IMR-90 (cell line): ENCODE measurements around the gene FRMD4B. TPM values are rescaled to one million over a fixed set of nuclear protein-coding genes. Genes with fewer than 3 reads are reported as not detected.

Experiments
- ATAC-seq: fragments of 200-7000 bp; cut with Tn5 transposase; 2 replicates; pipeline ENCODE4 v1.9.1; 2020; ENCODE audit warnings: low read depth, mild to moderate bottlenecking, moderate library complexity
- BruUV-seq: library from RNA; stranded (reverse); fragments of 400-500 nt; replicated peaks from 2 replicates; lab custom pipeline; 2021; lab: Mats Ljungman, UMichigan
- CTCF ChIA-PET: fragments of 300-600 bp; formaldehyde crosslinking; extraction: SDS; loops from one replicate; lab custom pipeline; 2021; ENCODE audit warnings: antibody characterized with exemption; lab: Yijun Ruan, JAX
- POLR2A ChIA-PET: fragments of 300-600 bp; sonication (Branson Sonifier 250); formaldehyde crosslinking; loops from one replicate; lab custom pipeline; 2022; ENCODE audit warnings: antibody characterized with exemption; ENCODE audit not compliant: unreplicated experiment; lab: Charles Lee
- DNase-seq: peaks from one replicate; pipeline ENCODE4 v3.0.0; 2013
- H2AFZ ChIP-seq: replicated peaks from 2 replicates; pipeline ENCODE3; 2013; ENCODE audit warnings: low read length, mild to moderate bottlenecking; ENCODE audit not compliant: poor library complexity
- H2AK5ac ChIP-seq: 2 replicates; pipeline ENCODE4 v1.6.1; 2013; ENCODE audit warnings: low read depth, low read length, inconsistent platforms
- H2AK9ac ChIP-seq: replicated peaks from 2 replicates; pipeline ENCODE3; 2013; ENCODE audit warnings: mild to moderate bottlenecking, low read depth, low read length, moderate library complexity; ENCODE audit not compliant: poor library complexity
- H2BK120ac ChIP-seq: 2 replicates; pipeline ENCODE4 v1.6.1; 2013; ENCODE audit warnings: low read depth, low read length, inconsistent platforms
- H2BK15ac ChIP-seq: 3 replicates; pipeline ENCODE4 v1.6.1; 2013; ENCODE audit warnings: low read depth, low read length, inconsistent platforms
- H2BK20ac ChIP-seq: 2 replicates; pipeline ENCODE4 v1.6.1; 2013; ENCODE audit warnings: low read depth, mild to moderate bottlenecking, inconsistent platforms, low read length, moderate library complexity
- H2BK5ac ChIP-seq: 2 replicates; pipeline ENCODE4 v1.6.1; 2013; ENCODE audit warnings: mild to moderate bottlenecking, low read depth, low read length, inconsistent platforms; ENCODE audit not compliant: poor library complexity, severe bottlenecking
- H3K14ac ChIP-seq: replicated peaks from 2 replicates; pipeline ENCODE4 v1.6.1; 2013; ENCODE audit warnings: low read depth, low read length, inconsistent platforms
- H3K18ac ChIP-seq: 2 replicates; pipeline ENCODE4 v1.6.1; 2013; ENCODE audit warnings: low read depth, low read length, control low read depth
- H3K23ac ChIP-seq: 2 replicates; pipeline ENCODE4 v1.6.1; 2013; ENCODE audit warnings: low read depth, low read length, inconsistent platforms
- H3K27ac ChIP-seq: 2 replicates; pipeline ENCODE4 v1.5.1; 2013; ENCODE audit warnings: mild to moderate bottlenecking, control low read depth, low read length; ENCODE audit not compliant: insufficient read depth
- H3K27me3 ChIP-seq: 2 replicates; pipeline ENCODE4 v1.6.1; 2013; ENCODE audit warnings: low read length; ENCODE audit not compliant: control insufficient read depth, insufficient read depth
- H3K36me3 ChIP-seq: 2 replicates; pipeline ENCODE4 v1.6.1; 2013; ENCODE audit warnings: low read length, mixed read lengths; ENCODE audit not compliant: control insufficient read depth, insufficient read depth
- H3K4ac ChIP-seq: 2 replicates; pipeline ENCODE4 v1.6.1; 2013; ENCODE audit warnings: low read depth, low read length, inconsistent platforms
- H3K4me1 ChIP-seq: 2 replicates; pipeline ENCODE4 v1.6.1; 2013; ENCODE audit warnings: low read length, mixed read lengths; ENCODE audit not compliant: control insufficient read depth, insufficient read depth
- H3K4me2 ChIP-seq: 2 replicates; pipeline ENCODE4 v1.6.1; 2013; ENCODE audit warnings: low read depth, mild to moderate bottlenecking, control low read depth, low read length, moderate library complexity
- H3K4me3 ChIP-seq: 2 replicates; pipeline ENCODE4 v1.5.1; 2013; ENCODE audit warnings: low read depth, mild to moderate bottlenecking, control low read depth, low read length, moderate library complexity; ENCODE audit not compliant: insufficient read depth
- H3K56ac ChIP-seq: 2 replicates; pipeline ENCODE4 v1.6.1; 2013; ENCODE audit warnings: low read length, inconsistent platforms; ENCODE audit not compliant: insufficient read depth; ENCODE audit errors: extremely low read depth
- H3K79me1 ChIP-seq, 2 experiments: 2 replicates each; pipeline ENCODE4 v1.6.1; 2013; ENCODE audit warnings: low read length in 2 of 2, inconsistent platforms in 1 of 2, low read depth in 1 of 2
- H3K9ac ChIP-seq: 2 replicates; pipeline ENCODE4 v1.6.1; 2013; ENCODE audit warnings: low read depth, low read length, control low read depth
- H3K9me1 ChIP-seq: 2 replicates; pipeline ENCODE4 v1.6.1; 2013; ENCODE audit warnings: low read length, inconsistent platforms; ENCODE audit not compliant: insufficient read depth
- H3K9me3 ChIP-seq: 2 replicates; pipeline ENCODE4 v1.6.1; 2013; ENCODE audit warnings: low read length; ENCODE audit not compliant: control insufficient read depth, insufficient read depth
- H4K20me1 ChIP-seq: 2 replicates; pipeline ENCODE4 v1.6.1; 2013; ENCODE audit warnings: low read length, inconsistent platforms; ENCODE audit not compliant: insufficient read depth
- H4K5ac ChIP-seq: 2 replicates; pipeline ENCODE4 v1.6.1; 2013; ENCODE audit warnings: mild to moderate bottlenecking, low read depth, low read length, control low read depth
- H4K8ac ChIP-seq, 2 experiments: 2 replicates each; pipeline ENCODE4 v1.6.1; 2013; ENCODE audit warnings: low read depth in 2 of 2, low read length in 2 of 2, control low read depth in 1 of 2, inconsistent platforms in 1 of 2
- H4K91ac ChIP-seq: 2 replicates; pipeline ENCODE4 v1.6.1; 2013; ENCODE audit warnings: low read depth, low read length, inconsistent platforms; ENCODE audit not compliant: insufficient read depth
- BHLHE40 ChIP-seq: fragments of 150-350 bp; IDR thresholded peaks from 2 replicates; pipeline ENCODE4 v1.6.1; 2016; ENCODE audit warnings: mild to moderate bottlenecking, low read depth, low read length
- CHD1 ChIP-seq: IDR thresholded peaks from 2 replicates; pipeline ENCODE4 v1.6.1; 2012; ENCODE audit warnings: low read depth, low read length, improper control_type of control experiment
- MAFK ChIP-seq: IDR thresholded peaks from 2 replicates; pipeline ENCODE4 v1.6.1; 2012; ENCODE audit warnings: low read depth, low read length, improper control_type of control experiment
- RAD21 ChIP-seq: IDR thresholded peaks from 2 replicates; pipeline ENCODE4 v1.6.1; 2012; ENCODE audit warnings: low read length, improper control_type of control experiment
- RCOR1 ChIP-seq: IDR thresholded peaks from 2 replicates; pipeline ENCODE4 v1.6.1; 2012; ENCODE audit warnings: mild to moderate bottlenecking, low read length, improper control_type of control experiment; ENCODE audit not compliant: insufficient replicate concordance
- RFX5 ChIP-seq: IDR thresholded peaks from 2 replicates; pipeline ENCODE4 v1.8.0; 2012; ENCODE audit warnings: low read depth, mild to moderate bottlenecking, low read length, moderate library complexity
- SMC3 ChIP-seq: fragments of 150-350 bp; IDR thresholded peaks from 2 replicates; pipeline ENCODE4 v1.6.1; 2016; ENCODE audit warnings: low read depth, mild to moderate bottlenecking, antibody characterized with exemption, low read length, moderate library complexity
- dilution Hi-C: fragments of 300-500 bp; cut with HindIII; formaldehyde crosslinking; loops from one replicate; pipeline ENCODE4 v1.14.3; 2018; ENCODE audit warnings: low sequenced_read_pairs; ENCODE audit not compliant: unreplicated experiment
- in situ Hi-C: fragments of 300-500 bp; cut with MboI; formaldehyde crosslinking; loops from 3 replicates; pipeline ENCODE4 v1.14.3; 2019; ENCODE audit warnings: low sequenced_read_pairs, inconsistent platforms, mixed read lengths
- intact Hi-C: fragments of 100-400 bp; cut with micrococcal nuclease; formaldehyde crosslinking; loops from 2 replicates; pipeline ENCODE4 v1.10.0; 2022
- polyA plus RNA-seq, 3 experiments: library from polyadenylated mRNA; depleted of rRNA; stranded (reverse); fragments of >200 nt; gene quantifications; 2 replicates each; pipeline ENCODE4 v1.2.3, GENCODE V29; 2012; ENCODE audit warnings: low replicate concordance in 1 of 3
- total RNA-seq: library from RNA; depleted of rRNA; stranded (reverse); fragments of >200 nt; gene quantifications from 2 replicates; pipeline ENCODE4 v1.2.3, GENCODE V29; 2012
- TF ChIP-seq, protein P1 (sequence below): conservative IDR thresholded peaks from 2 replicates; pipeline ENCODE4 v1.5.1; 2012; ENCODE audit warnings: mild to moderate bottlenecking, low read depth, low read length, improper control_type of control experiment

Gene FRMD4B
- total and polyA plus RNA-seq, 2 of the 4 experiments (the other 2 are of a cell fraction) = 0.14 to 0.36 TPM

- ChIA-PET CTCF (no interaction called here), POLR2A (no interaction called here)
- BruUV-seq = no TSS peak
- no peak for ATAC-seq
- H4K8ac ChIP-seq = no peak overlapping the region
- H3K18ac ChIP-seq = no peak overlapping the region
- no peak overlapping the region for H3K4me2 ChIP-seq
- no peak overlapping the region for H4K91ac ChIP-seq
- H2AK5ac ChIP-seq = no peak overlapping the region
- dilution Hi-C loops (no loop called here), intact Hi-C loops (no loop called here), in situ Hi-C loops (no loop called here)
- H4K20me1 ChIP-seq = no peaks in the 10 kb centered on the region
- no peaks in the 10 kb centered on the region for H3K9me3 ChIP-seq
- no peak for DNase-seq
- no peak for TF ChIP-seq RCOR1
- TF ChIP-seq MAFK = no peak
- no peak for TF ChIP-seq RFX5
- TF ChIP-seq BHLHE40 = no peak
- TF ChIP-seq CHD1 = no peak
- no peak for TF ChIP-seq RAD21
- TF ChIP-seq, protein P1, sequence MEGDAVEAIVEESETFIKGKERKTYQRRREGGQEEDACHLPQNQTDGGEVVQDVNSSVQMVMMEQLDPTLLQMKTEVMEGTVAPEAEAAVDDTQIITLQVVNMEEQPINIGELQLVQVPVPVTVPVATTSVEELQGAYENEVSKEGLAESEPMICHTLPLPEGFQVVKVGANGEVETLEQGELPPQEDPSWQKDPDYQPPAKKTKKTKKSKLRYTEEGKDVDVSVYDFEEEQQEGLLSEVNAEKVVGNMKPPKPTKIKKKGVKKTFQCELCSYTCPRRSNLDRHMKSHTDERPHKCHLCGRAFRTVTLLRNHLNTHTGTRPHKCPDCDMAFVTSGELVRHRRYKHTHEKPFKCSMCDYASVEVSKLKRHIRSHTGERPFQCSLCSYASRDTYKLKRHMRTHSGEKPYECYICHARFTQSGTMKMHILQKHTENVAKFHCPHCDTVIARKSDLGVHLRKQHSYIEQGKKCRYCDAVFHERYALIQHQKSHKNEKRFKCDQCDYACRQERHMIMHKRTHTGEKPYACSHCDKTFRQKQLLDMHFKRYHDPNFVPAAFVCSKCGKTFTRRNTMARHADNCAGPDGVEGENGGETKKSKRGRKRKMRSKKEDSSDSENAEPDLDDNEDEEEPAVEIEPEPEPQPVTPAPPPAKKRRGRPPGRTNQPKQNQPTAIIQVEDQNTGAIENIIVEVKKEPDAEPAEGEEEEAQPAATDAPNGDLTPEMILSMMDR = no peak
- TF ChIP-seq SMC3 = no peak
- no peak overlapping the region for H3K4ac ChIP-seq
- no peak overlapping the region for H4K5ac ChIP-seq
- peaks cover 18% of the 10 kb centered on the region for H3K27me3 ChIP-seq
- no peak overlapping the region for H3K9ac ChIP-seq
- no peaks in the 10 kb centered on the region for H3K9me1 ChIP-seq
- no peak overlapping the region for H3K23ac ChIP-seq
- no peak overlapping the region for H2BK15ac ChIP-seq
- no peak overlapping the region for H2AK9ac ChIP-seq
- no peak overlapping the region for H3K27ac ChIP-seq
- H2BK20ac ChIP-seq = no peak overlapping the region
- no peak overlapping the region for H3K56ac ChIP-seq
- H2BK5ac ChIP-seq = no peak overlapping the region
- no peaks in the 10 kb centered on the region for H3K36me3 ChIP-seq
- H3K79me1 ChIP-seq = no peaks in the 10 kb centered on the region
- no peak overlapping the region for H3K4me3 ChIP-seq
- H3K14ac ChIP-seq = no peak overlapping the region
- H2AFZ ChIP-seq = no peak overlapping the region
- no peak overlapping the region for H2BK120ac ChIP-seq
- peaks cover 2% of the 10 kb centered on the region; the same call in 1 of the 2 replicates for H3K4me1 ChIP-seq
These were observed 240.2 kb downstream of the FRMD4B start for GRCh38 chr3:69145688-69146087.
